ENCODE results near the gene SUMO4. TPM values are rescaled to one million over a fixed set of nuclear protein-coding genes. Genes with fewer than 3 reads are reported as not detected.

The SUMO4 gene
- total RNA-seq, 1 experiment from 2014 or later, result 1.1 TPM

DNA sequence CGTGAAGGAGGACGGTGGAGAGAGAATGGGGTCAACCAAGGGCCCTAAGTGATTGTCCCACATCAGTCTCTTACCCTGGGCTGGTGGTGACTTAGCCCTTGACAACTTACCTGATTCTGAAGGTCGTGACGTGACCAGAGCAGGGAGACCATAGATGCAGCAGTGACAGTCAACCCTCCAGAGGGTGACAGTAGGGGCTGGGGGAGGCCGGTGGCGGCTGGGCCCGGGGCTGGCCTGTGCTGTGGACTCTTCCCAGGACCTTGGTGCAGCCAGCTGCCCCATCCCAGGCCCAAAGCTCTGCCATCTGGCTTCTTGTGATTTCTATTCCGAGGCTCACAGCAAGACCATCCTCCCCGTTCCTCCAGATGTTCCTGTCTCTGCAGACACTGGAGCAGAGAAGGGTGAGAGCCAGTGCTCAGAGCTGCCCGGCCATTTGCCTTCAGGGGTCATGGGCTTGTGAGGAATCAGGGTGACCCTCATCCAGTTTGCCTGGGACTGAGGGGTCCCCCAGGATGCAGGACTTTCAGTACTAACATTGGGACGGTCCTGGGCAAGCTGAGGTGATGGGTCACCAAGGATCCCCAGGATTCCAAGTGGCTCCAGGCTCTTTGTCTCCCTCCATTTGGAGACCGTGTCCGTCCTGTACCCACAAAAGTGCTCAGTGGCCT, 36.0 kb downstream of the SUMO4 start:
- intact Hi-C loops (cut with micrococcal nuclease; ENCODE audit: unreplicated experiment), result no loop called here

DNA sequence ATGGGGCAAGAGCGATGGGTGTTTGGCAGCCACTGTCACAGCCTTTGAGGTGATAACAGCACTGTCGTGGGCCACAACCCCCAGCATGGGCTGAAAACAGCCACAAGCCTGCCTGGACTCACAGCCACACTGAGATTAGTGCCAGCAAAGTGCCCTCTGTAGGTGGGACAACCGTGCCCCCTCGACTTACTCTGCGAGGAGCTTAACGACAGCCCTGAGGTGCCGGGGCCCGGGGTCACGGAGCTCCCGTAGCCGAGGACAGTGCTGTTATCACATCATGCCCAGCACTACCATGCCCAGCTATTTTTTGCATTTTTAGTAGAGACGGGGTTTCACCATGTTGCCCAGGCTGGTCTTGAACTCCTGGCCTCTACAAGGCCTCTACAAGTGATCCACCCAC, 36.6 kb downstream of the SUMO4 start:
- ChIA-PET CTCF (no interaction called here), POLR2A (no interaction called here)
- peaks cover 4% of the 10 kb centered on the region for H3K4me1 ChIP-seq (ENCODE audit: control insufficient read depth, insufficient read depth, low read length)
- no TSS peak for BruUV-seq (replicated peaks)
- no peaks in the 10 kb centered on the region for H3K9me3 ChIP-seq (ENCODE audit: control insufficient read depth, insufficient read depth, low read depth, low read length)
- no peaks in the 10 kb centered on the region for H3K36me3 ChIP-seq (ENCODE audit: control insufficient read depth, insufficient read depth, low read length)
- TF ChIP-seq TCF7L2 (IDR thresholded peaks at IDR 0.05; ENCODE audit: low read depth, low read length), result no peak
- TF ChIP-seq REST (IDR thresholded peaks at IDR 0.05; ENCODE audit: insufficient read depth in 1 of 2, low read depth in 2 of 2, low read length in 1 of 2), result no peak
- TF ChIP-seq POLR2AphosphoS5 (IDR thresholded peaks at IDR 0.05; ENCODE audit: low read depth, low read length), result no peak
- TF ChIP-seq SIN3A (IDR thresholded peaks at IDR 0.05; ENCODE audit: borderline replicate concordance, insufficient read depth, low read depth, low read length), result no peak
- TF ChIP-seq, protein P1, sequence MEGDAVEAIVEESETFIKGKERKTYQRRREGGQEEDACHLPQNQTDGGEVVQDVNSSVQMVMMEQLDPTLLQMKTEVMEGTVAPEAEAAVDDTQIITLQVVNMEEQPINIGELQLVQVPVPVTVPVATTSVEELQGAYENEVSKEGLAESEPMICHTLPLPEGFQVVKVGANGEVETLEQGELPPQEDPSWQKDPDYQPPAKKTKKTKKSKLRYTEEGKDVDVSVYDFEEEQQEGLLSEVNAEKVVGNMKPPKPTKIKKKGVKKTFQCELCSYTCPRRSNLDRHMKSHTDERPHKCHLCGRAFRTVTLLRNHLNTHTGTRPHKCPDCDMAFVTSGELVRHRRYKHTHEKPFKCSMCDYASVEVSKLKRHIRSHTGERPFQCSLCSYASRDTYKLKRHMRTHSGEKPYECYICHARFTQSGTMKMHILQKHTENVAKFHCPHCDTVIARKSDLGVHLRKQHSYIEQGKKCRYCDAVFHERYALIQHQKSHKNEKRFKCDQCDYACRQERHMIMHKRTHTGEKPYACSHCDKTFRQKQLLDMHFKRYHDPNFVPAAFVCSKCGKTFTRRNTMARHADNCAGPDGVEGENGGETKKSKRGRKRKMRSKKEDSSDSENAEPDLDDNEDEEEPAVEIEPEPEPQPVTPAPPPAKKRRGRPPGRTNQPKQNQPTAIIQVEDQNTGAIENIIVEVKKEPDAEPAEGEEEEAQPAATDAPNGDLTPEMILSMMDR (IDR thresholded peaks at IDR 0.05), result no peak
- intact Hi-C loops (cut with micrococcal nuclease; ENCODE audit: unreplicated experiment) (no loop called here), in situ Hi-C loops (cut with HindIII; ENCODE audit: low pct_unique_long_range_greater_than_20kb, low sequenced_read_pairs) (no loop called here)
- no peak overlapping the region for H3K27ac ChIP-seq (ENCODE audit: low read length)
- no peak for DNase-seq (ENCODE audit: low read depth, low spot score)
- no peaks in the 10 kb centered on the region for H3K27me3 ChIP-seq (ENCODE audit: control insufficient read depth, insufficient read depth, low read length)
- H3K4me3 ChIP-seq (ENCODE audit: low read depth in 2 of 2, low read length in 2 of 2), result no peak overlapping the region
- ATAC-seq, result no peak

More for the DNA sequence above, 36.0 kb downstream of the SUMO4 start:
- ATAC-seq (no peak), DNase-seq (ENCODE audit: low read depth, low spot score) (no peak)
- H3K27ac ChIP-seq (ENCODE audit: low read length), result no peak overlapping the region
- ChIA-PET CTCF (no interaction called here), POLR2A (no interaction called here)
- no peaks in the 10 kb centered on the region for H3K36me3 ChIP-seq (ENCODE audit: control insufficient read depth, insufficient read depth, low read length)
- TF ChIP-seq, protein P1 (IDR thresholded peaks at IDR 0.05), result no peak
- TF ChIP-seq POLR2AphosphoS5 (IDR thresholded peaks at IDR 0.05; ENCODE audit: low read depth, low read length) (no peak), REST (IDR thresholded peaks at IDR 0.05; ENCODE audit: insufficient read depth in 1 of 2, low read depth in 2 of 2, low read length in 1 of 2) (no peak), SIN3A (IDR thresholded peaks at IDR 0.05; ENCODE audit: borderline replicate concordance, insufficient read depth, low read depth, low read length) (no peak), TCF7L2 (IDR thresholded peaks at IDR 0.05; ENCODE audit: low read depth, low read length) (no peak)
- H3K4me1 ChIP-seq (ENCODE audit: control insufficient read depth, insufficient read depth, low read length), result peaks cover 4% of the 10 kb centered on the region
- in situ Hi-C loops (cut with HindIII; ENCODE audit: low pct_unique_long_range_greater_than_20kb, low sequenced_read_pairs), result no loop called here
- H3K9me3 ChIP-seq (ENCODE audit: control insufficient read depth, insufficient read depth, low read depth, low read length), result no peaks in the 10 kb centered on the region
- no peak overlapping the region for H3K4me3 ChIP-seq (ENCODE audit: low read depth in 2 of 2, low read length in 2 of 2)
- no peaks in the 10 kb centered on the region for H3K27me3 ChIP-seq (ENCODE audit: control insufficient read depth, insufficient read depth, low read length)
- no TSS peak for BruUV-seq (replicated peaks)
